AG04450 (cell line): ENCODE data around the gene TXNRD2. TPM values are rescaled to one million over a fixed set of nuclear protein-coding genes. Genes with fewer than 3 reads are reported as not detected.

Experiments
- CTCF ChIA-PET: fragments of 300-600, 350-600 bp; formaldehyde crosslinking; extraction: SDS; loops from one replicate; lab custom pipeline; 2022; ENCODE audit warnings: antibody characterized with exemption, inconsistent platforms; lab: Charles Lee
- POLR2A ChIA-PET: fragments of 350-600 bp; formaldehyde crosslinking; extraction: SDS; loops from one replicate; lab custom pipeline; 2021; ENCODE audit warnings: antibody characterized with exemption, inconsistent platforms; lab: Yijun Ruan, JAX
- DNase-seq: peaks from one replicate; pipeline ENCODE4 v3.0.0-alpha.2; 2011; ENCODE audit warnings: low read depth, low spot score
- H3K27ac ChIP-seq: one replicate; pipeline ENCODE4 v1.5.1; 2012; ENCODE audit warnings: low read depth, low read length, control low read depth
- H3K27me3 ChIP-seq: one replicate; pipeline ENCODE4 v1.6.0; 2012; ENCODE audit warnings: low read length; ENCODE audit not compliant: control insufficient read depth, insufficient read depth
- H3K4me3 ChIP-seq: 2 replicates; pipeline ENCODE4 v1.5.1; 2011; ENCODE audit warnings: mild to moderate bottlenecking, low read depth, low read length, control low read depth
- H3K9me3 ChIP-seq: 2 replicates; pipeline ENCODE4 v1.5.1; 2012; ENCODE audit warnings: low read length; ENCODE audit not compliant: control insufficient read depth, insufficient read depth
- polyA plus RNA-seq: library from polyadenylated mRNA; depleted of rRNA; stranded (reverse); fragments of >200 nt; gene quantifications from 2 replicates; pipeline ENCODE4 v1.2.3, GENCODE V29; 2011
- TF ChIP-seq, protein P1 (sequence below): IDR thresholded peaks from 2 replicates; pipeline ENCODE4 v1.5.1; 2011; ENCODE audit warnings: low read depth, low read length, control low read depth, inconsistent platforms

TXNRD2 gene
- polyA plus RNA-seq, 1 experiment: 13.3 TPM

DNA sequence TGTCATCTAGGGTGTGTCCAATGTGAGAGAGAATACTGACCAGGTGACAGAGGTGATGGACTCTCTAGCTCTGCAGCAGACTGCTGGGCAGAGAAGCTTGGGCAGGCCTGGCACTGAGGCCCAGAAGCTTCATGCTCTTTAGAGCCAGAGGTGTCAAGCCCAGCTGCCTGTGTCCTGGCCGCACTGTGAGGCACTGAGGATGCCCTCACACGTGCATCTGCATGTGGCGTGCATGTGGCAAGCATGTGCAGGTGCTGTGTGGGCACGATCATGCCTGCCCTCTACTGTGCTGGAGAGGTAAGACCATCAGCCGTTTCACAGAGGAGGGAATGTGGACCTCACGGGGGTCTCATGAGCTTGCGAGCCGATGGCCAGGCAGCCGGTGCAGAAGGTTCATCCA, 15.8 kb upstream of the TXNRD2 start:
- Histone ChIP-seq H3K4me3 (no peak overlapping the region), H3K27ac (no peak overlapping the region), H3K27me3 (no peaks in the 10 kb centered on the region), H3K9me3 (no peaks in the 10 kb centered on the region; the same call in 1 of the 2 replicates)
- no peak for DNase-seq
- TF ChIP-seq, protein P1, sequence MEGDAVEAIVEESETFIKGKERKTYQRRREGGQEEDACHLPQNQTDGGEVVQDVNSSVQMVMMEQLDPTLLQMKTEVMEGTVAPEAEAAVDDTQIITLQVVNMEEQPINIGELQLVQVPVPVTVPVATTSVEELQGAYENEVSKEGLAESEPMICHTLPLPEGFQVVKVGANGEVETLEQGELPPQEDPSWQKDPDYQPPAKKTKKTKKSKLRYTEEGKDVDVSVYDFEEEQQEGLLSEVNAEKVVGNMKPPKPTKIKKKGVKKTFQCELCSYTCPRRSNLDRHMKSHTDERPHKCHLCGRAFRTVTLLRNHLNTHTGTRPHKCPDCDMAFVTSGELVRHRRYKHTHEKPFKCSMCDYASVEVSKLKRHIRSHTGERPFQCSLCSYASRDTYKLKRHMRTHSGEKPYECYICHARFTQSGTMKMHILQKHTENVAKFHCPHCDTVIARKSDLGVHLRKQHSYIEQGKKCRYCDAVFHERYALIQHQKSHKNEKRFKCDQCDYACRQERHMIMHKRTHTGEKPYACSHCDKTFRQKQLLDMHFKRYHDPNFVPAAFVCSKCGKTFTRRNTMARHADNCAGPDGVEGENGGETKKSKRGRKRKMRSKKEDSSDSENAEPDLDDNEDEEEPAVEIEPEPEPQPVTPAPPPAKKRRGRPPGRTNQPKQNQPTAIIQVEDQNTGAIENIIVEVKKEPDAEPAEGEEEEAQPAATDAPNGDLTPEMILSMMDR: no peak
- ChIA-PET POLR2A (no interaction called here), CTCF (interaction anchor here (1.5 to 2.3 kb wide), 2 partner anchors 9 to 13 kb away, joined by 4 to 24 read pairs; no protein-coding TSS in a partner anchor)

- TF ChIP-seq, protein P1: no peak
- POLR2A ChIA-PET: no interaction called here
- Histone ChIP-seq H3K27me3 (no peaks in the 10 kb centered on the region), H3K27ac (no peak overlapping the region), H3K9me3 (no peaks in the 10 kb centered on the region), H3K4me3 (no peak overlapping the region)
- no peak for DNase-seq
- CTCF ChIA-PET: interaction anchor here (0.9 to 2.5 kb wide), 3 partner anchors 57 to 226 kb away, joined by 4 to 10 read pairs (median 6); no protein-coding TSS in a partner anchor
Observed at GRCh38 chr22:19955241-19956128, 13.9 kb upstream of the TXNRD2 start.

- no peak for DNase-seq
- H3K9me3 ChIP-seq: no peaks in the 10 kb centered on the region
- ChIA-PET POLR2A (interaction anchor here (0.7 kb wide), 1 partner anchor 193 kb away, joined by 7 read pairs; no protein-coding TSS in a partner anchor), CTCF (interaction anchor here (1.5 to 1.8 kb wide), 2 partner anchors 11 to 221 kb away, joined by 3 to 9 read pairs; no protein-coding TSS in a partner anchor)
- no peak overlapping the region for H3K27ac ChIP-seq
- no peak overlapping the region for H3K4me3 ChIP-seq
- H3K27me3 ChIP-seq: no peaks in the 10 kb centered on the region
- TF ChIP-seq, protein P1: no peak
Observed at GRCh38 chr22:19951346-19951745, 9.7 kb upstream of the TXNRD2 start.

DNA sequence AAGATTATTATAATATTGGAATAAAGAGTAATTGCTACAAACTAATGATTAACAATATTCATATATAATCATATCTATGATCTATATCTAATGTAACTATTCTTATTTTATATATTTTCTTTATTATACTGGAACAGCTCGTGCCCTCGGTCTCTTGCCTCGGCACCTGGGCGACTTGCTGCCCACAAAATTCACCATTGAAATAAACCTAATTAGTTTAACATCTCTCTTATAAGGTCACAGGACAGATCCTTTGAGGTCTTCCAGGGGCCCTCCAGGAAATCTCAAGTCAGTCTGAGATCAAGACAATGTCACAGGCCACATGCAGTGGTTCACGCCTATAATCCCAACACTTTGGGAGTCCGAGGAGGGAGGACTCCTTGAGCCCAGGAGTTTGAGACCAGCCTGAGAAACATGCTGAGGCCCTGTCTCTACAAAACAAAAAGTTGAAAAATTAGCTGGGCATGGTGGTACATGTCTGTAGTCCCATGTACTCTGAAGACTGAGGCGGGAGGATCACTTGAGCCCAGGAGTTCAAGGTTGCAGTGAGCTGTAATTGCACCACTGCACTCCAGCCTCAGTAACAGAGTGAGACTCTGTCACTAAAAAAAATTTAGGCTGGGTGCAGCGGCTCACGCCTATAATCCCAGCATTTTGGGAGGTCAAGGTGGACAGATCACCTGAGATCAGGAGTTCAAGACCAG, 6.6 kb upstream of the TXNRD2 start:
- DNase-seq: no peak
- no peaks in the 10 kb centered on the region for H3K27me3 ChIP-seq
- peak overlapping the region; percentile 40 for H3K27ac ChIP-seq
- H3K4me3 ChIP-seq: no peak overlapping the region
- CTCF ChIA-PET: interaction anchor here (0.8 to 2.8 kb wide), 8 partner anchors 10 to 218 kb away, joined by 3 to 24 read pairs (median 4); no protein-coding TSS in a partner anchor
- TF ChIP-seq, protein P1: no peak
- POLR2A ChIA-PET: no interaction called here
- H3K9me3 ChIP-seq: no peaks in the 10 kb centered on the region
